ENCODE results near the gene IDH3G.

DNA sequence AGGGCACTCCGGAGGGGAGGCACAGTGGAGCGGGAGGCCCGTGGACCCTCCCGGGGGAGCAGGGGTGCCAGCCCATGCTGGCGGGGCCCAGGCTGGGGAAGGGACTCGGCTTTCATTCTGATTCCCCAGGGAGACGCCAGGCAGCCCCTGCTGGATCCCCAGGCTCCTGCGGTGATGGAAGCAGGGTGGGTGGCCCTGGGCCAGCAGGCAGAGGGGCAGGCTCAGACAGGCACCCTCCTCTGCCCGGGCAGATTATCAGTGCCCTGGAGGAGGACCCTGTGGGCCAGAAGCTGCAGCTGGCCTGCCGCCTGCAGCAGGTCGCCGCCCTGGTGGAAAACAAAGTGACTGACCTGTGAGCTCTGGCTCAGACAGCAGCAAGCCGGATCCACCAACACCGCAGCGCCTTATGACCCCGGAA is 15.5 kb downstream of the IDH3G start:
- TF ChIP-seq, protein P1, sequence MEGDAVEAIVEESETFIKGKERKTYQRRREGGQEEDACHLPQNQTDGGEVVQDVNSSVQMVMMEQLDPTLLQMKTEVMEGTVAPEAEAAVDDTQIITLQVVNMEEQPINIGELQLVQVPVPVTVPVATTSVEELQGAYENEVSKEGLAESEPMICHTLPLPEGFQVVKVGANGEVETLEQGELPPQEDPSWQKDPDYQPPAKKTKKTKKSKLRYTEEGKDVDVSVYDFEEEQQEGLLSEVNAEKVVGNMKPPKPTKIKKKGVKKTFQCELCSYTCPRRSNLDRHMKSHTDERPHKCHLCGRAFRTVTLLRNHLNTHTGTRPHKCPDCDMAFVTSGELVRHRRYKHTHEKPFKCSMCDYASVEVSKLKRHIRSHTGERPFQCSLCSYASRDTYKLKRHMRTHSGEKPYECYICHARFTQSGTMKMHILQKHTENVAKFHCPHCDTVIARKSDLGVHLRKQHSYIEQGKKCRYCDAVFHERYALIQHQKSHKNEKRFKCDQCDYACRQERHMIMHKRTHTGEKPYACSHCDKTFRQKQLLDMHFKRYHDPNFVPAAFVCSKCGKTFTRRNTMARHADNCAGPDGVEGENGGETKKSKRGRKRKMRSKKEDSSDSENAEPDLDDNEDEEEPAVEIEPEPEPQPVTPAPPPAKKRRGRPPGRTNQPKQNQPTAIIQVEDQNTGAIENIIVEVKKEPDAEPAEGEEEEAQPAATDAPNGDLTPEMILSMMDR (IDR thresholded peaks at IDR 0.05) = no peak
- TF ChIP-seq, protein P2, sequence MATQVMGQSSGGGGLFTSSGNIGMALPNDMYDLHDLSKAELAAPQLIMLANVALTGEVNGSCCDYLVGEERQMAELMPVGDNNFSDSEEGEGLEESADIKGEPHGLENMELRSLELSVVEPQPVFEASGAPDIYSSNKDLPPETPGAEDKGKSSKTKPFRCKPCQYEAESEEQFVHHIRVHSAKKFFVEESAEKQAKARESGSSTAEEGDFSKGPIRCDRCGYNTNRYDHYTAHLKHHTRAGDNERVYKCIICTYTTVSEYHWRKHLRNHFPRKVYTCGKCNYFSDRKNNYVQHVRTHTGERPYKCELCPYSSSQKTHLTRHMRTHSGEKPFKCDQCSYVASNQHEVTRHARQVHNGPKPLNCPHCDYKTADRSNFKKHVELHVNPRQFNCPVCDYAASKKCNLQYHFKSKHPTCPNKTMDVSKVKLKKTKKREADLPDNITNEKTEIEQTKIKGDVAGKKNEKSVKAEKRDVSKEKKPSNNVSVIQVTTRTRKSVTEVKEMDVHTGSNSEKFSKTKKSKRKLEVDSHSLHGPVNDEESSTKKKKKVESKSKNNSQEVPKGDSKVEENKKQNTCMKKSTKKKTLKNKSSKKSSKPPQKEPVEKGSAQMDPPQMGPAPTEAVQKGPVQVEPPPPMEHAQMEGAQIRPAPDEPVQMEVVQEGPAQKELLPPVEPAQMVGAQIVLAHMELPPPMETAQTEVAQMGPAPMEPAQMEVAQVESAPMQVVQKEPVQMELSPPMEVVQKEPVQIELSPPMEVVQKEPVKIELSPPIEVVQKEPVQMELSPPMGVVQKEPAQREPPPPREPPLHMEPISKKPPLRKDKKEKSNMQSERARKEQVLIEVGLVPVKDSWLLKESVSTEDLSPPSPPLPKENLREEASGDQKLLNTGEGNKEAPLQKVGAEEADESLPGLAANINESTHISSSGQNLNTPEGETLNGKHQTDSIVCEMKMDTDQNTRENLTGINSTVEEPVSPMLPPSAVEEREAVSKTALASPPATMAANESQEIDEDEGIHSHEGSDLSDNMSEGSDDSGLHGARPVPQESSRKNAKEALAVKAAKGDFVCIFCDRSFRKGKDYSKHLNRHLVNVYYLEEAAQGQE (IDR thresholded peaks at IDR 0.05; ENCODE audit: insufficient read depth in 1 of 2, low read depth in 2 of 2, low read length in 1 of 2) = no peak
- no peak for TF ChIP-seq POLR2AphosphoS5 (IDR thresholded peaks at IDR 0.05; ENCODE audit: low read depth, low read length)
- TF ChIP-seq TCF7L2 (IDR thresholded peaks at IDR 0.05; ENCODE audit: low read depth, low read length) = no peak
- no peak for TF ChIP-seq SIN3A (IDR thresholded peaks at IDR 0.05; ENCODE audit: borderline replicate concordance, insufficient read depth, low read depth, low read length)
